ENCODE data around the gene KCNIP2. TPM values are rescaled to one million over a fixed set of nuclear protein-coding genes. Genes with fewer than 3 reads are reported as not detected.

The KCNIP2 gene
- total and polyA plus RNA-seq, 2 donors (not counting 3 experiments of a cell fraction or from before 2014, with no cell fraction given), result 0.36 to 2.2 TPM

GRCh38 chr10:101835362-101835761, 8.2 kb downstream of the KCNIP2 start:
- CTCF ChIA-PET, result interaction anchor here (0.6 to 10.5 kb wide), 25 partner anchors 8 to 664 kb away, joined by 3 to 742 read pairs (median 5); partner anchors contain the start of gene OGA
- BruUV-seq (replicated peaks), result no TSS peak
- H3K4me1 ChIP-seq (ENCODE audit: control insufficient read depth, extremely low read depth, insufficient read depth, low read length), result peaks cover 13% of the 10 kb centered on the region
- H3K36me3 ChIP-seq (ENCODE audit: control insufficient read depth in 2 of 2, extremely low read depth in 1 of 2, insufficient read depth in 2 of 2, low read length in 2 of 2), result no peaks in the 10 kb centered on the region
- no peaks in the 10 kb centered on the region for H3K27me3 ChIP-seq (ENCODE audit: control insufficient read depth in 2 of 2, insufficient read depth in 2 of 2, low read length in 2 of 2)
- no peak for TF ChIP-seq FOS (IDR thresholded peaks at IDR 0.05; ENCODE audit: borderline replicate concordance, insufficient read depth, low read length)
- no peak for TF ChIP-seq POLR2A (IDR thresholded peaks at IDR 0.05; ENCODE audit: low read depth, low read length)
- no peak for TF ChIP-seq JUN (IDR thresholded peaks at IDR 0.05; ENCODE audit: borderline replicate concordance, insufficient read depth, insufficient read length, low read depth)
- FAIRE-seq (no peak), DNase-seq (ENCODE audit: low read depth, low spot score) (no peak)
- H3K9me1 ChIP-seq (replicated peaks; ENCODE audit: control insufficient read depth, extremely low read depth, insufficient read depth, low read length), result no peaks in the 10 kb centered on the region
- intact Hi-C loops (cut with micrococcal nuclease) (no loop called here), dilution Hi-C loops (cut with MboI; ENCODE audit: extremely low pct_ligation_motif_present, low sequenced_read_pairs) (no loop called here)
- H3K9ac ChIP-seq (replicated peaks; ENCODE audit: extremely low read depth, insufficient read depth, low read length), result no peak overlapping the region
- H3K9me3 ChIP-seq (replicated peaks; ENCODE audit: control insufficient read depth, insufficient read depth, low read length), result no peaks in the 10 kb centered on the region
- H4K20me1 ChIP-seq (replicated peaks; ENCODE audit: control insufficient read depth, extremely low read depth, insufficient read depth, low read length), result no peaks in the 10 kb centered on the region
- no peak overlapping the region for H3K4me2 ChIP-seq (ENCODE audit: insufficient read depth, low read length)
- no peak overlapping the region for H3K4me3 ChIP-seq (replicated peaks in 1 of 3; ENCODE audit: insufficient read depth in 1 of 3, low read depth in 1 of 3, low read length in 3 of 3)
- H3K79me2 ChIP-seq (ENCODE audit: control insufficient read depth, insufficient read depth, low read length), result no peaks in the 10 kb centered on the region
- POLR2A ChIA-PET, result no interaction called here
- no peak overlapping the region for H3K27ac ChIP-seq (ENCODE audit: insufficient read depth, low read depth, low read length)
- H2AFZ ChIP-seq (ENCODE audit: low read depth, low read length), result no peak overlapping the region

GRCh38 chr10:101834341-101834740, 9.3 kb downstream of the KCNIP2 start:
- no peaks in the 10 kb centered on the region for H3K36me3 ChIP-seq (ENCODE audit: control insufficient read depth in 2 of 2, extremely low read depth in 1 of 2, insufficient read depth in 2 of 2, low read length in 2 of 2)
- no peak overlapping the region for H3K4me3 ChIP-seq (replicated peaks in 1 of 3; ENCODE audit: insufficient read depth in 1 of 3, low read depth in 1 of 3, low read length in 3 of 3)
- BruUV-seq (replicated peaks), result no TSS peak
- H2AFZ ChIP-seq (ENCODE audit: low read depth, low read length), result no peak overlapping the region
- no peak for DNase-seq (ENCODE audit: low read depth, low spot score)
- peaks cover 11% of the 10 kb centered on the region for H3K4me1 ChIP-seq (ENCODE audit: control insufficient read depth, extremely low read depth, insufficient read depth, low read length)
- H3K27me3 ChIP-seq (ENCODE audit: control insufficient read depth in 2 of 2, insufficient read depth in 2 of 2, low read length in 2 of 2), result no peaks in the 10 kb centered on the region
- no peaks in the 10 kb centered on the region for H3K9me1 ChIP-seq (replicated peaks; ENCODE audit: control insufficient read depth, extremely low read depth, insufficient read depth, low read length)
- no peak overlapping the region for H3K4me2 ChIP-seq (ENCODE audit: insufficient read depth, low read length)
- H3K9me3 ChIP-seq (replicated peaks; ENCODE audit: control insufficient read depth, insufficient read depth, low read length), result no peaks in the 10 kb centered on the region
- POLR2A ChIA-PET, result no interaction called here
- H4K20me1 ChIP-seq (replicated peaks; ENCODE audit: control insufficient read depth, extremely low read depth, insufficient read depth, low read length), result no peaks in the 10 kb centered on the region
- dilution Hi-C loops (cut with MboI; ENCODE audit: extremely low pct_ligation_motif_present, low sequenced_read_pairs), result no loop called here
- no peak overlapping the region for H3K9ac ChIP-seq (replicated peaks; ENCODE audit: extremely low read depth, insufficient read depth, low read length)
- intact Hi-C loops (cut with micrococcal nuclease), result no loop called here
- no peaks in the 10 kb centered on the region for H3K79me2 ChIP-seq (ENCODE audit: control insufficient read depth, insufficient read depth, low read length)
- TF ChIP-seq GATA2 (IDR thresholded peaks at IDR 0.05; ENCODE audit: insufficient read depth, insufficient read length, low read depth, low read length) (no peak), MAX (IDR thresholded peaks at IDR 0.05; ENCODE audit: insufficient read depth, insufficient read length) (no peak), MYC (IDR thresholded peaks at IDR 0.05; ENCODE audit: low read depth, low read length) (no peak), POLR2AphosphoS5 (IDR thresholded peaks at IDR 0.05; ENCODE audit: insufficient read depth, low read depth, low read length) (no peak), POLR2A (IDR thresholded peaks at IDR 0.05; ENCODE audit: low read depth, low read length) (no peak), EZH2 (IDR thresholded peaks at IDR 0.05; ENCODE audit: borderline replicate concordance, low read depth, low read length, severe bottlenecking) (no peak), CTCF (IDR thresholded peaks at IDR 0.05; ENCODE audit: extremely low read depth in 1 of 2, insufficient read depth in 1 of 2, low read depth in 1 of 2, low read length in 2 of 2) (no peak), FOS (IDR thresholded peaks at IDR 0.05; ENCODE audit: borderline replicate concordance, insufficient read depth, low read length) (no peak), JUN (IDR thresholded peaks at IDR 0.05; ENCODE audit: borderline replicate concordance, insufficient read depth, insufficient read length, low read depth) (no peak)
- CTCF ChIA-PET, result interaction anchor here (1.7 to 10.5 kb wide), 4 partner anchors 9 to 173 kb away, joined by 6 to 742 read pairs (median 22); partner anchors contain the start of gene OGA
- no peak for FAIRE-seq
- H3K27ac ChIP-seq (ENCODE audit: insufficient read depth, low read depth, low read length), result no peak overlapping the region

Measured in endothelial cell of umbilical vein (primary cell).